Astrocyte (in vitro differentiated cells and primary cell): Measurements from ENCODE around the gene ACACB. TPM values are rescaled to one million over a fixed set of nuclear protein-coding genes. Genes with fewer than 3 reads are reported as not detected.

ENCODE experiments used
- DNase-seq: peaks from one replicate; pipeline ENCODE4 v3.0.0-alpha.2; 2010; ENCODE audit warnings: low read depth
- FAIRE-seq: peaks from 2 replicates; lab custom pipeline; 2011; peaks lifted over from hg19 to GRCh38; lab: Jason Lieb, UNC
- H2AFZ ChIP-seq: 2 replicates; pipeline ENCODE4 v1.6.0; 2012; ENCODE audit warnings: low read depth, low read length, inconsistent platforms
- H3K27ac ChIP-seq: 2 replicates; pipeline ENCODE4 v1.5.1; 2011; ENCODE audit warnings: low read depth, low read length, inconsistent platforms
- H3K27me3 ChIP-seq: 2 replicates; pipeline ENCODE4 v1.6.0; 2011; ENCODE audit warnings: low read length, inconsistent platforms; ENCODE audit not compliant: insufficient read depth
- H3K36me3 ChIP-seq: 2 replicates; pipeline ENCODE4 v1.5.1; 2011; ENCODE audit warnings: low read length, inconsistent platforms; ENCODE audit not compliant: insufficient read depth
- H3K4me1 ChIP-seq: 2 replicates; pipeline ENCODE4 v1.5.1; 2011; ENCODE audit warnings: low read length, inconsistent platforms; ENCODE audit not compliant: insufficient read depth
- H3K4me2 ChIP-seq: 2 replicates; pipeline ENCODE4 v1.6.0; 2012; ENCODE audit warnings: low read length, inconsistent platforms
- H3K4me3 ChIP-seq: 2 replicates; pipeline ENCODE4 v1.5.1; 2011; ENCODE audit warnings: low read depth, mild to moderate bottlenecking, low read length, inconsistent platforms; ENCODE audit not compliant: insufficient read depth
- H3K79me2 ChIP-seq: 2 replicates; pipeline ENCODE4 v1.6.0; 2012; ENCODE audit warnings: mild to moderate bottlenecking, low read length, inconsistent platforms; ENCODE audit not compliant: insufficient read depth
- H3K9ac ChIP-seq: 2 replicates; pipeline ENCODE4 v1.6.0; 2012; ENCODE audit warnings: mild to moderate bottlenecking, low read length, inconsistent platforms
- H3K9me3 ChIP-seq: 2 replicates; pipeline ENCODE4 v1.5.1; 2012; ENCODE audit warnings: low read depth, mild to moderate bottlenecking, low read length, inconsistent platforms; ENCODE audit not compliant: insufficient read depth
- H4K20me1 ChIP-seq: 2 replicates; pipeline ENCODE4 v1.6.0; 2012; ENCODE audit warnings: low read length, inconsistent platforms; ENCODE audit not compliant: insufficient read depth
- H3K27ac Mint-ChIP-seq: one replicate; pipeline ENCODE4 v1.8.0; 2021; ENCODE audit warnings: mild to moderate bottlenecking, mixed read lengths; ENCODE audit not compliant: unreplicated experiment
- H3K27me3 Mint-ChIP-seq: one replicate; pipeline ENCODE4 v1.8.0; 2021; ENCODE audit warnings: low read depth, mixed read lengths; ENCODE audit not compliant: unreplicated experiment
- H3K36me3 Mint-ChIP-seq: one replicate; pipeline ENCODE4 v1.8.0; 2021; ENCODE audit warnings: low read depth, mixed read lengths; ENCODE audit not compliant: unreplicated experiment
- H3K4me1 Mint-ChIP-seq: one replicate; pipeline ENCODE4 v1.8.0; 2021; ENCODE audit warnings: low read depth, mixed read lengths; ENCODE audit not compliant: unreplicated experiment
- H3K4me3 Mint-ChIP-seq: one replicate; pipeline ENCODE4 v1.8.0; 2021; ENCODE audit warnings: mild to moderate bottlenecking, moderate library complexity, mixed read lengths; ENCODE audit not compliant: unreplicated experiment
- H3K9me3 Mint-ChIP-seq: one replicate; pipeline ENCODE4 v1.8.0; 2021; ENCODE audit warnings: mild to moderate bottlenecking, mixed read lengths; ENCODE audit not compliant: unreplicated experiment
- CTCF ChIP-seq: IDR thresholded peaks from 2 replicates; pipeline ENCODE4 v1.5.1; 2011; ENCODE audit warnings: low read depth, mild to moderate bottlenecking, inconsistent platforms, low read length, moderate library complexity; ENCODE audit not compliant: insufficient read depth
- EZH2 ChIP-seq: IDR thresholded peaks from 2 replicates; pipeline ENCODE4 v1.6.1; 2012; ENCODE audit warnings: mild to moderate bottlenecking, low read length, inconsistent platforms; ENCODE audit not compliant: insufficient read depth
- total RNA-seq: library from RNA; stranded (reverse); gene quantifications from 2 replicates; pipeline ENCODE4 v1.2.1, GENCODE V29; 2021

ACACB gene
- total RNA-seq, 1 donor from 2014 or later = 3.9 TPM

- TF ChIP-seq CTCF (no peak), EZH2 (no peak)
- Mint-ChIP-seq H3K27ac (no peak overlapping the region), H3K4me3 (no peak overlapping the region), H3K9me3 (peaks cover 1% of the 10 kb centered on the region), H3K36me3 (peaks cover 5% of the 10 kb centered on the region), H3K4me1 (no peaks in the 10 kb centered on the region), H3K27me3 (no peaks in the 10 kb centered on the region)
- Histone ChIP-seq H3K36me3 (no peaks in the 10 kb centered on the region), H3K27ac (no peak overlapping the region), H2AFZ (no peak overlapping the region), H3K27me3 (no peaks in the 10 kb centered on the region), H3K9ac (no peak overlapping the region), H3K4me3 (no peak overlapping the region), H3K4me2 (no peak overlapping the region), H4K20me1 (no peaks in the 10 kb centered on the region), H3K9me3 (no peaks in the 10 kb centered on the region), H3K4me1 (no peaks in the 10 kb centered on the region), H3K79me2 (no peaks in the 10 kb centered on the region)
- peak; percentile 26 for DNase-seq
- FAIRE-seq = no peak
These were observed 65.9 kb downstream of the ACACB start for GRCh38 chr12:109182041-109182839.

GRCh38 chr12:109185441-109185840 is 69.1 kb downstream of the ACACB start:
- no peak overlapping the region for H3K4me3 Mint-ChIP-seq
- no peak overlapping the region for H3K27ac ChIP-seq
- H3K9me3 Mint-ChIP-seq = peaks cover 1% of the 10 kb centered on the region
- TF ChIP-seq EZH2 (no peak), CTCF (no peak)
- no peak overlapping the region for H3K27ac Mint-ChIP-seq
- no peak overlapping the region for H3K9ac ChIP-seq
- FAIRE-seq = no peak
- H3K79me2 ChIP-seq = no peaks in the 10 kb centered on the region
- DNase-seq = no peak
- H3K27me3 Mint-ChIP-seq = peaks cover 3% of the 10 kb centered on the region
- no peak overlapping the region for H3K4me3 ChIP-seq
- no peaks in the 10 kb centered on the region for H3K4me1 Mint-ChIP-seq
- no peaks in the 10 kb centered on the region for H3K36me3 ChIP-seq
- no peaks in the 10 kb centered on the region for H4K20me1 ChIP-seq
- H3K9me3 ChIP-seq = no peaks in the 10 kb centered on the region
- H3K4me2 ChIP-seq = no peak overlapping the region
- H3K4me1 ChIP-seq = no peaks in the 10 kb centered on the region
- H2AFZ ChIP-seq = no peak overlapping the region
- no peaks in the 10 kb centered on the region for H3K36me3 Mint-ChIP-seq
- no peaks in the 10 kb centered on the region for H3K27me3 ChIP-seq

GRCh38 chr12:109186993-109187653 is 70.7 kb downstream of the ACACB start:
- Histone ChIP-seq H3K4me1 (no peaks in the 10 kb centered on the region), H3K27me3 (no peaks in the 10 kb centered on the region), H4K20me1 (no peaks in the 10 kb centered on the region), H3K9ac (no peak overlapping the region), H3K4me2 (no peak overlapping the region), H3K9me3 (no peaks in the 10 kb centered on the region), H3K27ac (no peak overlapping the region), H2AFZ (no peak overlapping the region), H3K36me3 (no peaks in the 10 kb centered on the region), H3K79me2 (no peaks in the 10 kb centered on the region), H3K4me3 (no peak overlapping the region)
- H3K27me3 Mint-ChIP-seq = peaks cover 3% of the 10 kb centered on the region
- H3K4me3 Mint-ChIP-seq = no peak overlapping the region
- FAIRE-seq (no peak), DNase-seq (no peak)
- no peak overlapping the region for H3K27ac Mint-ChIP-seq
- H3K4me1 Mint-ChIP-seq = peaks cover 5% of the 10 kb centered on the region
- H3K36me3 Mint-ChIP-seq = peaks cover 4% of the 10 kb centered on the region
- H3K9me3 Mint-ChIP-seq = peaks cover 1% of the 10 kb centered on the region
- TF ChIP-seq CTCF (no peak), EZH2 (no peak)
